GM19099 (cell line): Measurements from ENCODE around the gene YIPF1.

Experiments used
- POLR2A ChIP-seq: IDR thresholded peaks from 3 replicates; pipeline ENCODE4 v1.6.1; 2011; ENCODE audit warnings: low read depth; ENCODE audit not compliant: insufficient read length; ENCODE audit errors: extremely low read depth

The YIPF1 gene

GRCh38 chr1:53822931-53823330 is 66.7 kb downstream of the YIPF1 start:
- no peak for TF ChIP-seq POLR2A

GRCh38 chr1:53821380-53821779 is 68.2 kb downstream of the YIPF1 start:
- no peak for TF ChIP-seq POLR2A

GRCh38 chr1:53819387-53819786 is 70.2 kb downstream of the YIPF1 start:
- no peak for TF ChIP-seq POLR2A

GRCh38 chr1:53811414-53811851 is 78.2 kb downstream of the YIPF1 start:
- TF ChIP-seq POLR2A, result no peak

- TF ChIP-seq POLR2A, result no peak
These were observed 79.1 kb downstream of the YIPF1 start for GRCh38 chr1:53810497-53810896.

- TF ChIP-seq POLR2A, result no peak
These were observed 79.6 kb downstream of the YIPF1 start for GRCh38 chr1:53810007-53810406.

GRCh38 chr1:53807916-53808315 is 81.7 kb downstream of the YIPF1 start:
- no peak for TF ChIP-seq POLR2A

GRCh38 chr1:53804791-53805505 is 84.6 kb downstream of the YIPF1 start:
- TF ChIP-seq POLR2A, result no peak

- TF ChIP-seq POLR2A, result no peak
These were observed 85.4 kb downstream of the YIPF1 start for GRCh38 chr1:53804181-53804580.
